Stomach (tissue), 9 donors: ENCODE measurements around the gene PHKB. TPM values are rescaled to one million over a fixed set of nuclear protein-coding genes. Genes with fewer than 3 reads are reported as not detected.

ENCODE experiments used
- DNase-seq, 2 donors: peaks; one replicate each; pipeline versions ENCODE4 v3.0.0 to v3.0.0-alpha.2; 2013 to 2019
- H3K27ac ChIP-seq, 5 donors: fragments of 200-600 bp in 4 of 5; sonication (generic) in 4 of 5; one replicate each; pipeline ENCODE4 v1.5.1; 2013 to 2019; ENCODE audit warnings: mild to moderate bottlenecking in 1 of 5, moderate library complexity in 1 of 5
- H3K27me3 ChIP-seq, 3 donors: fragments of 200-600 bp; sonication (generic); one replicate each; pipeline ENCODE4 v1.5.1; 2017 to 2019; ENCODE audit warnings: mixed run types in 1 of 3
- H3K36me3 ChIP-seq, 4 donors: fragments of 200-600 bp; sonication (generic); 1 replicate in 3 of 4; 2 replicates in 1 of 4; pipeline ENCODE4 v1.5.1; 2016 to 2019
- H3K4me1 ChIP-seq, 4 donors: fragments of 200-600 bp; sonication (generic); one replicate each; pipeline ENCODE4 v1.5.1; 2016 to 2019
- H3K4me3 ChIP-seq, 4 donors: fragments of 200-600 bp; sonication (generic) in 3 of 4; one replicate each; pipeline ENCODE4 v1.5.1; 2016 to 2019; ENCODE audit warnings: mild to moderate bottlenecking in 1 of 4
- H3K9me3 ChIP-seq, 4 donors: fragments of 200-600 bp; sonication (generic); one replicate each; pipeline ENCODE4 v1.5.1; 2016 to 2019
- EP300 ChIP-seq: sonication (generic); formaldehyde crosslinking; IDR thresholded peaks from one replicate; pipeline ENCODE4 v1.6.1; 2017; ENCODE audit warnings: antibody characterized with exemption
- POLR2A ChIP-seq, 4 donors: fragments of 450-650 bp; IDR thresholded peaks; one replicate each; pipeline ENCODE4 v1.6.1; 2016; ENCODE audit warnings: antibody characterized with exemption in 4 of 4, control low read depth in 2 of 4, mild to moderate bottlenecking in 1 of 4, moderate library complexity in 1 of 4
- POLR2AphosphoS5 ChIP-seq, 3 donors: sonication (generic); formaldehyde crosslinking; IDR thresholded peaks; one replicate each; pipeline ENCODE4 v1.6.1; 2016; ENCODE audit warnings: antibody characterized with exemption in 3 of 3
- WGBS, 5 donors: extraction: QIAGEN DNeasy Blood & Tissue Kit in 3 of 5; methylation state at CpG; one replicate each; pipeline versions ENCODE4 v1.1.5 to v1.1.7; 2013 to 2018; 5-methylcytosine and 5-hydroxymethylcytosine counted together
- intact Hi-C: fragments of 100-400 bp; cut with DNase I; formaldehyde crosslinking; loops from one replicate; pipeline ENCODE4 v1.15.1; 2023; ENCODE audit warnings: low total_unique reads
- polyA plus RNA-seq, 3 donors: library from polyadenylated mRNA; stranded (reverse); fragments of 200-250 nt; gene quantifications; one replicate each; pipeline ENCODE4 v1.2.3, GENCODE V29; 2013
- total RNA-seq, 5 donors: library from RNA; depleted of rRNA; stranded (reverse); fragments of >200 nt; gene quantifications; one replicate each; pipeline versions ENCODE4 v1.1.0 to v1.2.3, GENCODE V29; 2014 to 2016
- TF ChIP-seq, protein P1 (sequence below), 7 experiments: fragments of 450-650 bp in 4 of 7; fragments of 200-600 bp in 3 of 7; sonication (generic) in 3 of 7; IDR thresholded peaks; one replicate each; pipeline ENCODE4 v1.5.1; 2016 to 2019; ENCODE audit warnings: antibody characterized with exemption in 7 of 7, control low read depth in 2 of 7, mild to moderate bottlenecking in 1 of 7
- donor health status: healthy with polysubstance abuse.
- donor health status: Bipolar disorder and iron deficiency.
- donor health status: healthy.

The PHKB gene
- total and polyA plus RNA-seq, 8 donors: 17.5 to 163 (median 51.6) TPM

DNA sequence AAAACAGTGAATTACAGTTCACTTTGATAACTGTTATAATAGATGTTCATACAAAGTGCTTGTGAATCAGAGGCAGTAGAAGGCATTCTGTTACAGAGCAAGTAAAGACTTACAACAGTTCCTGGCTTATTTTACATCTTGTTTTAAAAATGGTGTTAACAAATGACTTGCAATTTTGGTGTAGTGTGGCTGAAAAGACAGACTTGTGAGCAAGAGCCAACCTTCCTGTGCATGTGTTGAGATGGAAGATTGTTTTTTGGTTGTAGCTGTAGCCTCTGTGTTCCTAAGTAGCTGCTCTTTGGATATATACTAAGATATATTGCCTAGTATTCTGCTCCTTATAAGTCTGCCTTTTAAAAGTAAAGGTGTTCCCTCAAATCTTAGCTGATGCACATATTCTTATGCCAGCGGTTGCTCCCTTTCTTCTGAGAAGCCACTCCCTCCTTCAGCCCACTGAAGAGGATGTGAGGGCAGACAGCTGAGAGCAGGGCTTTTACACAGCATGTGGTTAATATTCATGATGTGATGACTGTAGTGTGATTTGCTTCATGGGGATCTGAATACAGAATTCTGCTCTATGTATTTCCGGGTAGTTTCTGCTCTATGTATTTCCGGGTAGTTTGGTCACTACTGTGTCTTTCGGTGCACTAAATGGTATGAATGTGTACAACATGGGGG, 182.3 kb downstream of the PHKB start:
- intact Hi-C loops: no loop called here
- Histone ChIP-seq H3K27ac (no peak overlapping the region), H3K9me3 (no peaks in the 10 kb centered on the region), H3K4me3 (no peak overlapping the region), H3K4me1 (peaks cover 0 to 15% (median 3%) of the 10 kb centered on the region in 4 donors), H3K36me3 (peaks cover 0 to 36% (median 28%) of the 10 kb centered on the region in 4 donors), H3K27me3 (no peaks in the 10 kb centered on the region)
- TF ChIP-seq, protein P1, sequence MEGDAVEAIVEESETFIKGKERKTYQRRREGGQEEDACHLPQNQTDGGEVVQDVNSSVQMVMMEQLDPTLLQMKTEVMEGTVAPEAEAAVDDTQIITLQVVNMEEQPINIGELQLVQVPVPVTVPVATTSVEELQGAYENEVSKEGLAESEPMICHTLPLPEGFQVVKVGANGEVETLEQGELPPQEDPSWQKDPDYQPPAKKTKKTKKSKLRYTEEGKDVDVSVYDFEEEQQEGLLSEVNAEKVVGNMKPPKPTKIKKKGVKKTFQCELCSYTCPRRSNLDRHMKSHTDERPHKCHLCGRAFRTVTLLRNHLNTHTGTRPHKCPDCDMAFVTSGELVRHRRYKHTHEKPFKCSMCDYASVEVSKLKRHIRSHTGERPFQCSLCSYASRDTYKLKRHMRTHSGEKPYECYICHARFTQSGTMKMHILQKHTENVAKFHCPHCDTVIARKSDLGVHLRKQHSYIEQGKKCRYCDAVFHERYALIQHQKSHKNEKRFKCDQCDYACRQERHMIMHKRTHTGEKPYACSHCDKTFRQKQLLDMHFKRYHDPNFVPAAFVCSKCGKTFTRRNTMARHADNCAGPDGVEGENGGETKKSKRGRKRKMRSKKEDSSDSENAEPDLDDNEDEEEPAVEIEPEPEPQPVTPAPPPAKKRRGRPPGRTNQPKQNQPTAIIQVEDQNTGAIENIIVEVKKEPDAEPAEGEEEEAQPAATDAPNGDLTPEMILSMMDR (IDR thresholded peaks at IDR 0.05): no peak
- no peak for TF ChIP-seq POLR2A (IDR thresholded peaks at IDR 0.05)
- no peak for TF ChIP-seq EP300
- TF ChIP-seq POLR2AphosphoS5 (IDR thresholded peaks at IDR 0.05): no peak
- WGBS, 5 donors: 82 to 96% (median 87%) methylated on average over 4 of the region's 4 CpGs
- no peak for DNase-seq

DNA sequence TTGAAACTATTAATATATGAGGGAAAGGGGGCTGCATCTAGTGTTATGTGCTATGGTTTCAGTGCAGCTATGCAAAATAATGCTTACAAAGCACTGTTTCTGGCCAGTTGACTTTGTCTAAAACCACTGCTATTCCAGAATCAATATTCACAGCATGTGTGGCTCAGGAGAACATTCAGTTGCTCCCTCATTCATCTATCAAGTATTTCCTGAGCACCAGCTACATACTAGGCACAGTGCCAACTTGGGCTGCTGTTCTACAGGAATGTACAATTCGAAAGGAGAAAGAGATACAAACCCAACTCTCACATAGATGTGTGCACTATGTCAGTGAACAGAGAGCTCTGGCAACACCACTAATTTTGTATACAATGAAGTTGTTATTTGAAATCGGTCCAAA, 183.0 kb downstream of the PHKB start:
- Histone ChIP-seq H3K9me3 (no peaks in the 10 kb centered on the region), H3K4me1 (peaks cover 0 to 15% (median 3%) of the 10 kb centered on the region in 4 donors), H3K36me3 (peaks cover 0 to 43% (median 35%) of the 10 kb centered on the region in 4 donors), H3K27me3 (no peaks in the 10 kb centered on the region), H3K4me3 (no peak overlapping the region), H3K27ac (no peak overlapping the region)
- intact Hi-C loops: no loop called here
- TF ChIP-seq EP300 (no peak), POLR2AphosphoS5 (IDR thresholded peaks at IDR 0.05) (no peak), POLR2A (IDR thresholded peaks at IDR 0.05) (no peak)
- TF ChIP-seq, protein P1 (IDR thresholded peaks at IDR 0.05): no peak
- WGBS, 5 donors: 45 to 57% (median 51%) methylated on average over 2 of the region's 2 CpGs
- DNase-seq: peak; percentile 16 to 28

DNA sequence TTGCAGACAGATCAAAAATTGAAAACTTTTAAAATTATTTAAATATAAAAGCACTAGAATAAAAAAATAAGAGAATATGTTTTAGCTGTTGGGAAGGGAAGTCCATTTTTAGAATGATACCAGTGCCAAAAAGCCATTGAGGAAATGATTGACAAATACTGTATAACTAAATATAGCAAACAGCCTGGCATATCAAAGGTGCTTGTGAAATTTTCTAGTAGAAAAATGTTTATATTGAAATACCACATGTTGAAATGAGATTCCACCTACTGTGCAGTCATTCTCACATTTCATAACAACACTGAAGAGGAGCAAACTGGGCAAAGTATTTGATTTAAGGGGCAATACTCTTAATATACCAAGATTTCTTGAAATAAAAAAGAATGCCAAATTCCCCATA, 183.5 kb downstream of the PHKB start:
- H3K27me3 ChIP-seq: no peaks in the 10 kb centered on the region
- H3K36me3 ChIP-seq: peaks cover 0 to 48% (median 40%) of the 10 kb centered on the region in 4 donors
- TF ChIP-seq EP300 (no peak), POLR2A (IDR thresholded peaks at IDR 0.05) (no peak), POLR2AphosphoS5 (IDR thresholded peaks at IDR 0.05) (no peak)
- TF ChIP-seq, protein P1 (IDR thresholded peaks at IDR 0.05): no peak
- intact Hi-C loops: no loop called here
- no peaks in the 10 kb centered on the region for H3K9me3 ChIP-seq
- no peak overlapping the region for H3K4me3 ChIP-seq
- peaks cover 0 to 15% (median 3%) of the 10 kb centered on the region in 4 donors for H3K4me1 ChIP-seq
- H3K27ac ChIP-seq: no peak overlapping the region
- DNase-seq: no peak

DNA sequence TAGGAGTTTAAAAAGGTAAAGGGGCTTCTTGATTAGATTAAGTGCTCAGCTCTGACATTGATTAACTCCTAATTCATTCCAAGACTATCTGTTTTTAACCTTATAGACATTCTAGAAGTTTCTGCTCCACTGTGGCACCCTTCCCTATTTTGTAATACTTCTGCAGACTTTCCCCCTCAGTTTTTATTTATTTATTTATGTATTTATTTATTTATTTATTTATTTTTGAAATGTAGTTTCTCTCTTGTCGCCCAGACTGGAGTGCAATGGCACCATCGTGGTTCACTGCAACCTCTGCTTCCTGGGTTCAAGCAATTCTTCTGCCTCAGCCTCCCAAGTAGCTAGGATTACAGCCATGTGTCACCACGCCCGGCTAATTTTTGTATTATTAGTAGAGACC, 185.8 kb downstream of the PHKB start:
- TF ChIP-seq EP300: no peak
- TF ChIP-seq POLR2AphosphoS5 (IDR thresholded peaks at IDR 0.05): no peak
- TF ChIP-seq POLR2A (IDR thresholded peaks at IDR 0.05): no peak
- TF ChIP-seq, protein P1 (IDR thresholded peaks at IDR 0.05): no peak
- no peak for DNase-seq
- peaks cover 9 to 65% (median 59%) of the 10 kb centered on the region in 4 donors for H3K36me3 ChIP-seq
- H3K4me1 ChIP-seq: peaks cover 0 to 15% (median 3%) of the 10 kb centered on the region in 4 donors
- no peaks in the 10 kb centered on the region for H3K27me3 ChIP-seq
- H3K27ac ChIP-seq: no peak overlapping the region
- 95 to 98% (median 97%) methylated on average over 4 of the region's 4 CpGs for WGBS, 5 donors
- no peaks in the 10 kb centered on the region for H3K9me3 ChIP-seq
- no peak overlapping the region for H3K4me3 ChIP-seq
- intact Hi-C loops: no loop called here
